ENCODE measurements around the gene SLC27A6. TPM values are rescaled to one million over a fixed set of nuclear protein-coding genes. Genes with fewer than 3 reads are reported as not detected.

Gene SLC27A6
- total RNA-seq, 1 donor from 2014 or later: 26.3 TPM

- no peaks in the 10 kb centered on the region for H3K9me3 Mint-ChIP-seq
- peaks cover 1% of the 10 kb centered on the region for H3K36me3 Mint-ChIP-seq
- DNase-seq (ENCODE audit: low spot score in 2 of 2, unreplicated experiment in 2 of 2): no peak
- peaks cover 5% of the 10 kb centered on the region for H3K4me1 Mint-ChIP-seq
- no peaks in the 10 kb centered on the region for H3K27me3 Mint-ChIP-seq (ENCODE audit: low read depth)
- no peak overlapping the region for H3K4me3 Mint-ChIP-seq
- no peak for TF ChIP-seq CTCF (IDR thresholded peaks at IDR 0.05; ENCODE audit: unreplicated experiment)
- no peak overlapping the region for H3K27ac Mint-ChIP-seq
Observed at GRCh38 chr5:128979761-128980160, 14.5 kb downstream of the SLC27A6 start.

GRCh38 chr5:128980917-128981316 is 15.6 kb downstream of the SLC27A6 start:
- Mint-ChIP-seq H3K27me3 (ENCODE audit: low read depth) (no peaks in the 10 kb centered on the region), H3K4me3 (no peak overlapping the region), H3K27ac (no peak overlapping the region), H3K4me1 (peaks cover 5% of the 10 kb centered on the region), H3K9me3 (no peaks in the 10 kb centered on the region), H3K36me3 (no peaks in the 10 kb centered on the region)
- no peak for DNase-seq (ENCODE audit: low spot score in 2 of 2, unreplicated experiment in 2 of 2)
- no peak for TF ChIP-seq CTCF (IDR thresholded peaks at IDR 0.05; ENCODE audit: unreplicated experiment)

GRCh38 chr5:128984480-128984879 is 19.2 kb downstream of the SLC27A6 start:
- peaks cover 22% of the 10 kb centered on the region for H3K4me1 Mint-ChIP-seq
- no peak overlapping the region for H3K27ac Mint-ChIP-seq
- H3K4me3 Mint-ChIP-seq: no peak overlapping the region
- H3K36me3 Mint-ChIP-seq: no peaks in the 10 kb centered on the region
- H3K9me3 Mint-ChIP-seq: no peaks in the 10 kb centered on the region
- no peaks in the 10 kb centered on the region for H3K27me3 Mint-ChIP-seq (ENCODE audit: low read depth)
- TF ChIP-seq CTCF (IDR thresholded peaks at IDR 0.05; ENCODE audit: unreplicated experiment): no peak
- no peak for DNase-seq (ENCODE audit: low spot score in 2 of 2, unreplicated experiment in 2 of 2)

GRCh38 chr5:128988476-128988875 is 23.2 kb downstream of the SLC27A6 start:
- Mint-ChIP-seq H3K4me1 (peaks cover 45% of the 10 kb centered on the region), H3K27me3 (ENCODE audit: low read depth) (no peaks in the 10 kb centered on the region), H3K4me3 (no peak overlapping the region), H3K36me3 (peaks cover 4% of the 10 kb centered on the region), H3K27ac (peak overlapping the region; percentile 43), H3K9me3 (no peaks in the 10 kb centered on the region)
- TF ChIP-seq CTCF (IDR thresholded peaks at IDR 0.05; ENCODE audit: unreplicated experiment): no peak
- no peak for DNase-seq (ENCODE audit: low spot score in 2 of 2, unreplicated experiment in 2 of 2)

GRCh38 chr5:129001841-129002526 is 36.7 kb downstream of the SLC27A6 start:
- Mint-ChIP-seq H3K36me3 (peaks cover 5% of the 10 kb centered on the region), H3K4me3 (no peak overlapping the region), H3K9me3 (no peaks in the 10 kb centered on the region), H3K27me3 (ENCODE audit: low read depth) (no peaks in the 10 kb centered on the region), H3K27ac (peak overlapping the region; percentile 52), H3K4me1 (peaks cover 23% of the 10 kb centered on the region)
- DNase-seq (ENCODE audit: low spot score in 2 of 2, unreplicated experiment in 2 of 2): no peak
- no peak for TF ChIP-seq CTCF (IDR thresholded peaks at IDR 0.05; ENCODE audit: unreplicated experiment)

- Mint-ChIP-seq H3K4me1 (peaks cover 23% of the 10 kb centered on the region), H3K36me3 (peaks cover 5% of the 10 kb centered on the region), H3K9me3 (no peaks in the 10 kb centered on the region), H3K27me3 (ENCODE audit: low read depth) (no peaks in the 10 kb centered on the region), H3K4me3 (no peak overlapping the region), H3K27ac (peak overlapping the region; percentile 52)
- no peak for TF ChIP-seq CTCF (IDR thresholded peaks at IDR 0.05; ENCODE audit: unreplicated experiment)
- no peak for DNase-seq (ENCODE audit: low spot score in 2 of 2, unreplicated experiment in 2 of 2)
Observed at GRCh38 chr5:129002527-129002842, 37.2 kb downstream of the SLC27A6 start.

Data from mesothelial cell of epicardium (in vitro differentiated cells).